ENCODE measurements around the gene KMT5B. TPM values are rescaled to one million over a fixed set of nuclear protein-coding genes. Genes with fewer than 3 reads are reported as not detected.

KMT5B gene
- total and polyA plus RNA-seq, 4 donors = 15.1 to 78.2 (median 26.1) TPM

- Histone ChIP-seq H3K9ac (ENCODE audit: insufficient read depth in 1 of 2, low read length in 2 of 2) (no peak overlapping the region), H3K4me1 (ENCODE audit: control insufficient read depth in 5 of 5, insufficient read depth in 5 of 5, low read length in 5 of 5) (peaks cover 3 to 39% (median 10%) of the 10 kb centered on the region in 5 donors), H3K27ac (ENCODE audit: low read depth in 1 of 2, low read length in 1 of 2) (peak overlapping the region; percentile 70 to 71), H3K4me3 (no peak overlapping the region), H3K9me3 (ENCODE audit: control insufficient read depth in 4 of 4, insufficient read depth in 3 of 4, low read length in 3 of 4) (no peaks in the 10 kb centered on the region), H3K36me3 (ENCODE audit: control insufficient read depth in 4 of 4, insufficient read depth in 4 of 4, low read length in 4 of 4) (no peaks in the 10 kb centered on the region), H3K27me3 (ENCODE audit: control insufficient read depth in 3 of 3, insufficient read depth in 3 of 3, low read length in 2 of 3) (no peaks in the 10 kb centered on the region)
- ATAC-seq (ENCODE audit: insufficient read depth, low FRiP score) = no peak
- TF ChIP-seq CTCF (IDR thresholded peaks at IDR 0.05; ENCODE audit: control extremely low read depth, extremely low read depth) = no peak
- WGBS, 2 donors = 83 to 88% methylated on average over 9 of the region's 9 CpGs
- DNase-seq = no peak
Measured at GRCh38 chr11:68122936-68123539, 90.1 kb downstream of the KMT5B start.

- Histone ChIP-seq H3K9ac (ENCODE audit: insufficient read depth in 1 of 2, low read length in 2 of 2) (peak within 1 kb of the TSS; percentile 83 to 94), H3K36me3 (ENCODE audit: control insufficient read depth in 4 of 4, insufficient read depth in 4 of 4, low read length in 4 of 4) (peaks cover 0 to under 1% (median 0%) of the 10 kb centered on the region in 4 donors), H3K4me1 (ENCODE audit: control insufficient read depth in 5 of 5, insufficient read depth in 5 of 5, low read length in 5 of 5) (peaks cover 3 to 46% (median 8%) of the 10 kb centered on the region in 5 donors), H3K4me3 (peak within 1 kb of the TSS; percentile 83), H3K9me3 (ENCODE audit: control insufficient read depth in 4 of 4, insufficient read depth in 3 of 4, low read length in 3 of 4) (no peaks in the 10 kb centered on the region), H3K27ac (ENCODE audit: low read depth in 1 of 2, low read length in 1 of 2) (peak within 1 kb of the TSS; percentile 96 to 100), H3K27me3 (ENCODE audit: control insufficient read depth in 3 of 3, insufficient read depth in 3 of 3, low read length in 2 of 3) (no peaks in the 10 kb centered on the region)
- DNase-seq (peak; percentile 97 to 98 (median 97)), ATAC-seq (ENCODE audit: insufficient read depth, low FRiP score) (peak; percentile 97)
- TF ChIP-seq CTCF (IDR thresholded peaks at IDR 0.05; ENCODE audit: control extremely low read depth, extremely low read depth) = no peak
- WGBS, 2 donors = 0% methylated on average over 51 to 107 of the region's 107 CpGs
Measured at GRCh38 chr11:68121067-68121899, 91.8 kb downstream of the KMT5B start, which contains the start of gene CHKA. TSS of gene CHKA (minus strand) at chr11:68121388. CDS start at chr11:68121177, 211 bp downstream.

- 2% methylated on average over 52 to 73 of the region's 73 CpGs for WGBS, 2 donors
- H3K9me3 ChIP-seq (ENCODE audit: control insufficient read depth in 4 of 4, insufficient read depth in 3 of 4, low read length in 3 of 4) = no peaks in the 10 kb centered on the region
- no peak for TF ChIP-seq CTCF (IDR thresholded peaks at IDR 0.05; ENCODE audit: control extremely low read depth, extremely low read depth)
- H3K4me3 ChIP-seq = peak overlapping the region; percentile 83
- peaks cover 0 to 3% (median 0%) of the 10 kb centered on the region in 4 donors for H3K36me3 ChIP-seq (ENCODE audit: control insufficient read depth in 4 of 4, insufficient read depth in 4 of 4, low read length in 4 of 4)
- DNase-seq (peak; percentile 61 to 69 (median 67)), ATAC-seq (ENCODE audit: insufficient read depth, low FRiP score) (no peak)
- peaks cover 3 to 46% (median 8%) of the 10 kb centered on the region in 5 donors for H3K4me1 ChIP-seq (ENCODE audit: control insufficient read depth in 5 of 5, insufficient read depth in 5 of 5, low read length in 5 of 5)
- peak overlapping the region; percentile 96 to 99 for H3K27ac ChIP-seq (ENCODE audit: low read depth in 1 of 2, low read length in 1 of 2)
- no peaks in the 10 kb centered on the region for H3K27me3 ChIP-seq (ENCODE audit: control insufficient read depth in 3 of 3, insufficient read depth in 3 of 3, low read length in 2 of 3)
- peak overlapping the region; percentile 83 to 94 for H3K9ac ChIP-seq (ENCODE audit: insufficient read depth in 1 of 2, low read length in 2 of 2)
Measured at GRCh38 chr11:68120273-68121066, 92.6 kb downstream of the KMT5B start.
